ENCODE data around the gene WNK1. TPM values are rescaled to one million over a fixed set of nuclear protein-coding genes. Genes with fewer than 3 reads are reported as not detected.

The WNK1 gene
- total RNA-seq, 1 donor from 2014 or later: 248 TPM

DNA sequence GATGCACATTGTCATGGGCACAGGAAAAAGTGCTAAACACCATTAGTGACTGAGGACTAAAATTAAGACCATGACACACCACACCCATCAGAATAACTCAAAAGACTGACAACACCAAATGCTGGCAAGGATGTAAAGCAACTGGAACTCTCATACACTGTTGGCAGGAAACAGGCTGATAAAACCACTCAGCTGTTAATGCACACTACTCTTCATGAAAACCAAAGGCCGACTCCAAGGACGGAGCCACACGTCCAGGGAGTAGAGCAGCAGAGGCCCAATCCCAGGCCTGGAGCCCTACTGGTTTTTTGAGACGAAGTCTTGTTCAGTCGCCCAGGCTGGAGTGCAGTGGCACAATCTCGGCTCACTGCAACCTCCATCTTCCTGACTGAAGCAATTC is 190.7 kb downstream of the WNK1 start:
- H3K9me3 Mint-ChIP-seq (ENCODE audit: low read depth): no peaks in the 10 kb centered on the region
- TF ChIP-seq, protein P1, sequence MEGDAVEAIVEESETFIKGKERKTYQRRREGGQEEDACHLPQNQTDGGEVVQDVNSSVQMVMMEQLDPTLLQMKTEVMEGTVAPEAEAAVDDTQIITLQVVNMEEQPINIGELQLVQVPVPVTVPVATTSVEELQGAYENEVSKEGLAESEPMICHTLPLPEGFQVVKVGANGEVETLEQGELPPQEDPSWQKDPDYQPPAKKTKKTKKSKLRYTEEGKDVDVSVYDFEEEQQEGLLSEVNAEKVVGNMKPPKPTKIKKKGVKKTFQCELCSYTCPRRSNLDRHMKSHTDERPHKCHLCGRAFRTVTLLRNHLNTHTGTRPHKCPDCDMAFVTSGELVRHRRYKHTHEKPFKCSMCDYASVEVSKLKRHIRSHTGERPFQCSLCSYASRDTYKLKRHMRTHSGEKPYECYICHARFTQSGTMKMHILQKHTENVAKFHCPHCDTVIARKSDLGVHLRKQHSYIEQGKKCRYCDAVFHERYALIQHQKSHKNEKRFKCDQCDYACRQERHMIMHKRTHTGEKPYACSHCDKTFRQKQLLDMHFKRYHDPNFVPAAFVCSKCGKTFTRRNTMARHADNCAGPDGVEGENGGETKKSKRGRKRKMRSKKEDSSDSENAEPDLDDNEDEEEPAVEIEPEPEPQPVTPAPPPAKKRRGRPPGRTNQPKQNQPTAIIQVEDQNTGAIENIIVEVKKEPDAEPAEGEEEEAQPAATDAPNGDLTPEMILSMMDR (IDR thresholded peaks at IDR 0.05; ENCODE audit: unreplicated experiment): no peak
- H3K4me3 Mint-ChIP-seq (ENCODE audit: low read depth): no peak overlapping the region
- DNase-seq (ENCODE audit: low spot score, unreplicated experiment): no peak
- no peaks in the 10 kb centered on the region for H3K27me3 Mint-ChIP-seq
- peaks cover 6% of the 10 kb centered on the region for H3K4me1 Mint-ChIP-seq (ENCODE audit: low read depth)
- peak overlapping the region; percentile 65 for H3K27ac Mint-ChIP-seq
- H3K36me3 Mint-ChIP-seq (ENCODE audit: insufficient read depth): peaks cover 37% of the 10 kb centered on the region

- DNase-seq (ENCODE audit: low spot score, unreplicated experiment): no peak
- Mint-ChIP-seq H3K27me3 (no peaks in the 10 kb centered on the region), H3K4me3 (ENCODE audit: low read depth) (no peak overlapping the region), H3K36me3 (ENCODE audit: insufficient read depth) (peaks cover 36% of the 10 kb centered on the region), H3K4me1 (ENCODE audit: low read depth) (peaks cover 14% of the 10 kb centered on the region), H3K9me3 (ENCODE audit: low read depth) (no peaks in the 10 kb centered on the region), H3K27ac (peak overlapping the region; percentile 12)
- TF ChIP-seq, protein P1 (IDR thresholded peaks at IDR 0.05; ENCODE audit: unreplicated experiment): no peak
These were observed 191.8 kb downstream of the WNK1 start for GRCh38 chr12:944211-944610.

- Mint-ChIP-seq H3K9me3 (ENCODE audit: low read depth) (no peaks in the 10 kb centered on the region), H3K27ac (peak overlapping the region; percentile 57), H3K27me3 (no peaks in the 10 kb centered on the region), H3K36me3 (ENCODE audit: insufficient read depth) (peaks cover 23% of the 10 kb centered on the region), H3K4me3 (ENCODE audit: low read depth) (peak overlapping the region; percentile 50), H3K4me1 (ENCODE audit: low read depth) (peaks cover 16% of the 10 kb centered on the region)
- TF ChIP-seq, protein P1 (IDR thresholded peaks at IDR 0.05; ENCODE audit: unreplicated experiment): no peak
- DNase-seq (ENCODE audit: low spot score, unreplicated experiment): no peak
These were observed 193.8 kb downstream of the WNK1 start for GRCh38 chr12:946212-946611.

GRCh38 chr12:946631-947030 is 194.3 kb downstream of the WNK1 start:
- peak overlapping the region; percentile 57 for H3K27ac Mint-ChIP-seq
- TF ChIP-seq, protein P1 (IDR thresholded peaks at IDR 0.05; ENCODE audit: unreplicated experiment): no peak
- H3K27me3 Mint-ChIP-seq: no peaks in the 10 kb centered on the region
- no peak for DNase-seq (ENCODE audit: low spot score, unreplicated experiment)
- peaks cover 20% of the 10 kb centered on the region for H3K4me1 Mint-ChIP-seq (ENCODE audit: low read depth)
- H3K4me3 Mint-ChIP-seq (ENCODE audit: low read depth): peak overlapping the region; percentile 50
- H3K36me3 Mint-ChIP-seq (ENCODE audit: insufficient read depth): peaks cover 23% of the 10 kb centered on the region
- H3K9me3 Mint-ChIP-seq (ENCODE audit: low read depth): no peaks in the 10 kb centered on the region

DNA sequence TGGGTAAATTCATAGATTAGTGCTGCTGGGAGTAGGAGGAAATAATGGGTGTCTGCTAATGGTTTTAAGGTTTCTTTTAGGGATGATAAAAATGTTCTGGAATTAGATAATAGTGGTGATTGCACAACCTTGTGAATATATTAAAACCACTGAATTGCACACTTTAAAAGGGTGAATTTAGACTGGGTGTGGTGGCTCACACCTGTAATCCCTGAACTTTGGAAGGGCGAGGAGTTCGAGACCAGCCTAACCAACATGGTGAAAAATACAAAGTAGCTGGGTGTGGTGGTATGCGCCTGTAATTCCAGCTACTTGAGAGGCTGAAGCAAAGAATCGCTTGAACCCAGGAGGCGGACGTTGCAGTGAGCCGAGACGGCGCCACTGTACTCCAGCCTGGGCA is 195.9 kb downstream of the WNK1 start:
- H3K9me3 Mint-ChIP-seq (ENCODE audit: low read depth): no peaks in the 10 kb centered on the region
- H3K4me1 Mint-ChIP-seq (ENCODE audit: low read depth): peaks cover 20% of the 10 kb centered on the region
- TF ChIP-seq, protein P1 (IDR thresholded peaks at IDR 0.05; ENCODE audit: unreplicated experiment): no peak
- no peaks in the 10 kb centered on the region for H3K27me3 Mint-ChIP-seq
- H3K4me3 Mint-ChIP-seq (ENCODE audit: low read depth): peak overlapping the region; percentile 97
- H3K36me3 Mint-ChIP-seq (ENCODE audit: insufficient read depth): peaks cover 19% of the 10 kb centered on the region
- no peak for DNase-seq (ENCODE audit: low spot score, unreplicated experiment)
- peak overlapping the region; percentile 81 for H3K27ac Mint-ChIP-seq

All from progenitor cell of endocrine pancreas (in vitro differentiated cells).